Measurements from ENCODE around the gene FCGBP.

The FCGBP gene

DNA sequence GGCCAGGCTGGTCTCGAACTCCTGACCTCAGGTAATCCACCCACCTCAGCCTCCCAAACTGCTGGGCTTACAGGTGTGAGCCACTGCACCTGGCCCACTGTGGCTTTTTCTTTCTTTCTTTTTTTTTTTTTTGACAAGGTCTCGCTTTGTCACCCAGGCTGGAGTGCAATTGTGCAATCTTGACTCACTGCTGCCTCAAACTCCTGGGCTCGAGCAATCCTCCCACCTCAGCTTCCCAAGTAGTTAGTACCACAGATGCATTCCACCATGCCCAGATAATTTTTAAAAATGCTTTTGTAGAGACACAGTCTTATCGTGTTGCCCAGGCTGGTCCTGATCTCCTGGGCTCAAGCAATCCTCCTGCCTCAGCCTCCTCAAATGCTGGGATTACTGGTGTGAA lies 12.1 kb upstream of the FCGBP start:
- DNase-seq: no peak
- Histone ChIP-seq H3K27me3 (replicated peaks in 2 of 5; ENCODE audit: control insufficient read depth in 4 of 5, insufficient read depth in 5 of 5, low read length in 4 of 5) (peaks cover 0 to 78% (median 36%) of the 10 kb centered on the region in 5 experiments), H3K4me3 (ENCODE audit: control insufficient read depth in 1 of 7, extremely low read depth in 1 of 7, insufficient read depth in 4 of 7, low read depth in 2 of 7, low read length in 6 of 7) (no peak overlapping the region), H3K4me1 (ENCODE audit: control extremely low read depth in 1 of 4, control insufficient read depth in 4 of 4, insufficient read depth in 4 of 4, low read length in 3 of 4) (peaks cover 9 to 13% (median 11%) of the 10 kb centered on the region in 4 experiments), H3K27ac (ENCODE audit: insufficient read depth in 1 of 2, low read depth in 1 of 2, low read length in 2 of 2, poor library complexity in 1 of 2, severe bottlenecking in 2 of 2) (no peak overlapping the region), H3K9me3 (ENCODE audit: control extremely low read depth in 1 of 5, control insufficient read depth in 4 of 5, insufficient read depth in 2 of 5, low read depth in 1 of 5, low read length in 4 of 5) (no peaks in the 10 kb centered on the region), H3K36me3 (ENCODE audit: control insufficient read depth in 4 of 4, insufficient read depth in 4 of 4, low read length in 3 of 4) (no peaks in the 10 kb centered on the region)
- 86% methylated on average over 4 of the region's 4 CpGs for WGBS (ENCODE audit: insufficient coverage)
- POLR2A ChIA-PET: no interaction called here
- CTCF ChIA-PET: interaction anchor here (1.2 to 3.1 kb wide), 3 partner anchors 14 to 24 kb away, joined by 3 to 13 read pairs (median 3); partner anchors contain the start of gene PSMC4

- WGBS (ENCODE audit: insufficient coverage): 88% methylated on average over 6 of the region's 7 CpGs
- POLR2A ChIA-PET: interaction anchor here (0.5 kb wide), 1 partner anchor 14 kb away, joined by 3 read pairs; no protein-coding TSS in a partner anchor
- no peak overlapping the region for H3K27ac ChIP-seq (ENCODE audit: insufficient read depth in 1 of 2, low read depth in 1 of 2, low read length in 2 of 2, poor library complexity in 1 of 2, severe bottlenecking in 2 of 2)
These were observed 9.2 kb upstream of the FCGBP start for GRCh38 chr19:39943586-39943985.

DNA sequence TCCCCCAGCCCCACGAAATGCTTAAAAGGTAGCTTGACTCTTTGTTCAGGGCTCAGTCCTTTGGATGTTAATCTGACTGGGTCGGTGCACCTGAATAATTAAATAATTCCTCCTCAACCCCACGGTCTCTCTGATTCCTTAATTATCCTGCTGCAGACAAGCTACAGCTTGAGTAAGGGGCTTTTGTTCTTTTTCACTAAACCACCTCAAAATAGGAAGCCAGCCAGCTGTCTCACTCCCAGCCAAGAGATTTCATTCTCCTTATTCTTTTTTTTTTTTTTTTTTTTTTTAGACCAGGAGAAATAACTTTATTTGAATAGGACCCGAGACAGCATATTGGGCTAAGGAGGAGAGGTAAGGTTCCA lies 7.9 kb upstream of the FCGBP start:
- peak overlapping the region in 1 of 7 experiments; percentile 19 for H3K4me3 ChIP-seq (ENCODE audit: control insufficient read depth in 1 of 7, extremely low read depth in 1 of 7, insufficient read depth in 4 of 7, low read depth in 2 of 7, low read length in 6 of 7)
- H3K9me3 ChIP-seq (ENCODE audit: control extremely low read depth in 1 of 5, control insufficient read depth in 4 of 5, insufficient read depth in 2 of 5, low read depth in 1 of 5, low read length in 4 of 5): peaks cover 2 to 16% (median 10%) of the 10 kb centered on the region in 5 experiments
- H3K36me3 ChIP-seq (ENCODE audit: control insufficient read depth in 4 of 4, insufficient read depth in 4 of 4, low read length in 3 of 4): no peaks in the 10 kb centered on the region
- peaks cover 15 to 21% (median 17%) of the 10 kb centered on the region in 4 experiments for H3K4me1 ChIP-seq (ENCODE audit: control extremely low read depth in 1 of 4, control insufficient read depth in 4 of 4, insufficient read depth in 4 of 4, low read length in 3 of 4)
- H3K27me3 ChIP-seq (replicated peaks in 2 of 5; ENCODE audit: control insufficient read depth in 4 of 5, insufficient read depth in 5 of 5, low read length in 4 of 5): peaks cover 0 to 73% (median 28%) of the 10 kb centered on the region in 5 experiments
- CTCF ChIA-PET: interaction anchor here (1.4 to 2.1 kb wide), 2 partner anchors 11 to 28 kb away, joined by 6 to 13 read pairs; partner anchors contain the start of gene PSMC4
- no peak for DNase-seq
- no peak overlapping the region for H3K27ac ChIP-seq (ENCODE audit: insufficient read depth in 1 of 2, low read depth in 1 of 2, low read length in 2 of 2, poor library complexity in 1 of 2, severe bottlenecking in 2 of 2)
- POLR2A ChIA-PET: interaction anchor here (1.4 kb wide), 1 partner anchor 11 kb away, joined by 4 read pairs; no protein-coding TSS in a partner anchor
- WGBS (ENCODE audit: insufficient coverage): 14% methylated on average over 2 of the region's 4 CpGs

More at GRCh38 chr19:39943586-39943985, 9.2 kb upstream of the FCGBP start:
- H3K9me3 ChIP-seq (ENCODE audit: control extremely low read depth in 1 of 5, control insufficient read depth in 4 of 5, insufficient read depth in 2 of 5, low read depth in 1 of 5, low read length in 4 of 5): peaks cover 2 to 16% (median 10%) of the 10 kb centered on the region in 5 experiments
- CTCF ChIA-PET: no interaction called here
- H3K4me3 ChIP-seq (ENCODE audit: control insufficient read depth in 1 of 7, extremely low read depth in 1 of 7, insufficient read depth in 4 of 7, low read depth in 2 of 7, low read length in 6 of 7): no peak overlapping the region
- no peak for DNase-seq
- H3K36me3 ChIP-seq (ENCODE audit: control insufficient read depth in 4 of 4, insufficient read depth in 4 of 4, low read length in 3 of 4): no peaks in the 10 kb centered on the region
- peaks cover 0 to 72% (median 20%) of the 10 kb centered on the region in 5 experiments for H3K27me3 ChIP-seq (replicated peaks in 2 of 5; ENCODE audit: control insufficient read depth in 4 of 5, insufficient read depth in 5 of 5, low read length in 4 of 5)
- peaks cover 15 to 21% (median 17%) of the 10 kb centered on the region in 4 experiments for H3K4me1 ChIP-seq (ENCODE audit: control extremely low read depth in 1 of 4, control insufficient read depth in 4 of 4, insufficient read depth in 4 of 4, low read length in 3 of 4)

GRCh38 chr19:39941615-39942365 lies 7.4 kb upstream of the FCGBP start:
- H3K4me1 ChIP-seq (ENCODE audit: control extremely low read depth in 1 of 4, control insufficient read depth in 4 of 4, insufficient read depth in 4 of 4, low read length in 3 of 4): peaks cover 15 to 21% (median 17%) of the 10 kb centered on the region in 4 experiments
- H3K4me3 ChIP-seq (ENCODE audit: control insufficient read depth in 1 of 7, extremely low read depth in 1 of 7, insufficient read depth in 4 of 7, low read depth in 2 of 7, low read length in 6 of 7): peak overlapping the region in 1 of 7 experiments; percentile 19
- no peaks in the 10 kb centered on the region for H3K36me3 ChIP-seq (ENCODE audit: control insufficient read depth in 4 of 4, insufficient read depth in 4 of 4, low read length in 3 of 4)
- no peak overlapping the region for H3K27ac ChIP-seq (ENCODE audit: insufficient read depth in 1 of 2, low read depth in 1 of 2, low read length in 2 of 2, poor library complexity in 1 of 2, severe bottlenecking in 2 of 2)
- POLR2A ChIA-PET: interaction anchor here (1.4 kb wide), 1 partner anchor 12 kb away, joined by 4 read pairs; no protein-coding TSS in a partner anchor
- peaks cover 0 to 76% (median 34%) of the 10 kb centered on the region in 5 experiments for H3K27me3 ChIP-seq (replicated peaks in 2 of 5; ENCODE audit: control insufficient read depth in 4 of 5, insufficient read depth in 5 of 5, low read length in 4 of 5)
- H3K9me3 ChIP-seq (ENCODE audit: control extremely low read depth in 1 of 5, control insufficient read depth in 4 of 5, insufficient read depth in 2 of 5, low read depth in 1 of 5, low read length in 4 of 5): peaks cover 2 to 16% (median 10%) of the 10 kb centered on the region in 5 experiments
- CTCF ChIA-PET: interaction anchor here (1.4 to 2.1 kb wide), 2 partner anchors 12 to 29 kb away, joined by 6 to 13 read pairs; partner anchors contain the start of gene PSMC4
- WGBS (ENCODE audit: insufficient coverage): 0% methylated on average over 3 of the region's 5 CpGs
- DNase-seq: peak; percentile 88 to 97 (median 96)

- POLR2A ChIA-PET: interaction anchor here (1.4 kb wide), 1 partner anchor 12 kb away, joined by 4 read pairs; no protein-coding TSS in a partner anchor
- Histone ChIP-seq H3K36me3 (ENCODE audit: control insufficient read depth in 4 of 4, insufficient read depth in 4 of 4, low read length in 3 of 4) (no peaks in the 10 kb centered on the region), H3K27me3 (replicated peaks in 2 of 5; ENCODE audit: control insufficient read depth in 4 of 5, insufficient read depth in 5 of 5, low read length in 4 of 5) (peaks cover 0 to 76% (median 38%) of the 10 kb centered on the region in 5 experiments), H3K4me1 (ENCODE audit: control extremely low read depth in 1 of 4, control insufficient read depth in 4 of 4, insufficient read depth in 4 of 4, low read length in 3 of 4) (peaks cover 15 to 21% (median 17%) of the 10 kb centered on the region in 4 experiments), H3K27ac (ENCODE audit: insufficient read depth in 1 of 2, low read depth in 1 of 2, low read length in 2 of 2, poor library complexity in 1 of 2, severe bottlenecking in 2 of 2) (no peak overlapping the region), H3K4me3 (ENCODE audit: control insufficient read depth in 1 of 7, extremely low read depth in 1 of 7, insufficient read depth in 4 of 7, low read depth in 2 of 7, low read length in 6 of 7) (no peak overlapping the region), H3K9me3 (ENCODE audit: control extremely low read depth in 1 of 5, control insufficient read depth in 4 of 5, insufficient read depth in 2 of 5, low read depth in 1 of 5, low read length in 4 of 5) (peaks cover 2 to 16% (median 10%) of the 10 kb centered on the region in 5 experiments)
- DNase-seq: no peak
- 22% methylated on average over 4 of the region's 6 CpGs for WGBS (ENCODE audit: insufficient coverage)
- CTCF ChIA-PET: interaction anchor here (1.4 to 2.1 kb wide), 2 partner anchors 12 to 29 kb away, joined by 6 to 13 read pairs; partner anchors contain the start of gene PSMC4
These were observed 6.7 kb upstream of the FCGBP start for GRCh38 chr19:39941151-39941550.

GRCh38 chr19:39940221-39940833 lies 5.9 kb upstream of the FCGBP start:
- Histone ChIP-seq H3K9me3 (ENCODE audit: control extremely low read depth in 1 of 5, control insufficient read depth in 4 of 5, insufficient read depth in 2 of 5, low read depth in 1 of 5, low read length in 4 of 5) (peaks cover 2 to 16% (median 10%) of the 10 kb centered on the region in 5 experiments), H3K4me1 (ENCODE audit: control extremely low read depth in 1 of 4, control insufficient read depth in 4 of 4, insufficient read depth in 4 of 4, low read length in 3 of 4) (peaks cover 15 to 21% (median 17%) of the 10 kb centered on the region in 4 experiments), H3K27me3 (replicated peaks in 2 of 5; ENCODE audit: control insufficient read depth in 4 of 5, insufficient read depth in 5 of 5, low read length in 4 of 5) (peaks cover 0 to 78% (median 43%) of the 10 kb centered on the region in 5 experiments), H3K4me3 (ENCODE audit: control insufficient read depth in 1 of 7, extremely low read depth in 1 of 7, insufficient read depth in 4 of 7, low read depth in 2 of 7, low read length in 6 of 7) (no peak overlapping the region), H3K27ac (ENCODE audit: insufficient read depth in 1 of 2, low read depth in 1 of 2, low read length in 2 of 2, poor library complexity in 1 of 2, severe bottlenecking in 2 of 2) (no peak overlapping the region), H3K36me3 (ENCODE audit: control insufficient read depth in 4 of 4, insufficient read depth in 4 of 4, low read length in 3 of 4) (no peaks in the 10 kb centered on the region)
- no peak for DNase-seq
- no CpG with 5 or more reads among the region's 1 CpG for WGBS (ENCODE audit: insufficient coverage)
- POLR2A ChIA-PET: interaction anchor here (0.6 kb wide), 1 partner anchor 1257 kb away, joined by 3 read pairs; no protein-coding TSS in a partner anchor
- CTCF ChIA-PET: interaction anchor here (1.1 kb wide), 1 partner anchor 30 kb away, joined by 4 read pairs; no protein-coding TSS in a partner anchor
